GM19463 (cell line): ENCODE measurements around the gene DNAL1.

Source experiments
- ATAC-seq: cut with Tn5 transposase; IDR thresholded peaks from one replicate; pipeline ENCODE4 v1.9.1; 2021; ENCODE audit warnings: mild to moderate bottlenecking, moderate library complexity; ENCODE audit not compliant: unreplicated experiment

Gene DNAL1

GRCh38 chr14:73722581-73722980 is 77.8 kb downstream of the DNAL1 start:
- ATAC-seq: no peak

GRCh38 chr14:73723406-73723796 is 78.6 kb downstream of the DNAL1 start:
- no peak for ATAC-seq

GRCh38 chr14:73723797-73724661 is 79.2 kb downstream of the DNAL1 start:
- no peak for ATAC-seq

- no peak for ATAC-seq
Measured at GRCh38 chr14:73724696-73725095, 79.9 kb downstream of the DNAL1 start.

- ATAC-seq: no peak
Measured at GRCh38 chr14:73725116-73726024, 80.6 kb downstream of the DNAL1 start.

- no peak for ATAC-seq
Measured at GRCh38 chr14:73726025-73726961, 81.5 kb downstream of the DNAL1 start.

GRCh38 chr14:73727166-73727565 is 82.4 kb downstream of the DNAL1 start:
- ATAC-seq: no peak

- peak; percentile 65 for ATAC-seq
Measured at GRCh38 chr14:73728717-73729330, 84.0 kb downstream of the DNAL1 start.

- ATAC-seq: no peak
Measured at GRCh38 chr14:73729556-73730265, 84.9 kb downstream of the DNAL1 start.

GRCh38 chr14:73731111-73731510 is 86.3 kb downstream of the DNAL1 start:
- ATAC-seq: no peak

GRCh38 chr14:73732006-73732405 is 87.2 kb downstream of the DNAL1 start:
- no peak for ATAC-seq

GRCh38 chr14:73736842-73737241 is 92.1 kb downstream of the DNAL1 start:
- no peak for ATAC-seq

GRCh38 chr14:73738518-73739173 is 93.9 kb downstream of the DNAL1 start:
- no peak for ATAC-seq

GRCh38 chr14:73739174-73739898 is 94.5 kb downstream of the DNAL1 start:
- no peak for ATAC-seq

GRCh38 chr14:73739899-73740617 is 95.3 kb downstream of the DNAL1 start:
- ATAC-seq: no peak

- no peak for ATAC-seq
Measured at GRCh38 chr14:73740618-73741326, 96.0 kb downstream of the DNAL1 start.

GRCh38 chr14:73741386-73741875 is 96.6 kb downstream of the DNAL1 start:
- peak; percentile 40 for ATAC-seq
